ENCODE measurements around the gene CHN1.

CHN1 gene

GRCh38 chr2:175009917-175010621, 4.9 kb upstream of the CHN1 start:
- DNase-seq = no peak

GRCh38 chr2:175008801-175009495, 3.8 kb upstream of the CHN1 start:
- DNase-seq = no peak

DNA sequence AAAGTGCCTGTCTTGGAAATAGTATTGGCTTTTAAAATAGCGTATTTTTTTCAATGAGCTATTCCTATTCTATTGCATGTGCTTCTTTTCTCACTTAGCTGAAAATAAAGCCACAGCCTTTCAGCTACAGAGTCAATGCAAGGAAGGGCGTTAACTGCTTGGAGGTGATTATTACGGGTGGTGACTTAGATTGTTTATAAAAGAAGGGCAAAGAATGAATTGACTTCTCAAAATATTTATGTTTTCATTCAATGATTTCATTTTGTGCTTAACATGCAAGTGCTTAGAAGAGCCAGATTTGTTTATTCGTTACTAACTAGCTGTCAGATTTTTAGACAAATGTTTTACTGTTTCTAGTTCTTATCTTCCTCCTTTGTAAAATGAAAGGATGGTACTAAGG, 2.8 kb upstream of the CHN1 start:
- no peak for DNase-seq

- no peak for DNase-seq
Measured at GRCh38 chr2:175007510-175007909, 2.3 kb upstream of the CHN1 start.

- no peak for DNase-seq
Measured at GRCh38 chr2:175006281-175006680, 1.1 kb upstream of the CHN1 start.

DNA sequence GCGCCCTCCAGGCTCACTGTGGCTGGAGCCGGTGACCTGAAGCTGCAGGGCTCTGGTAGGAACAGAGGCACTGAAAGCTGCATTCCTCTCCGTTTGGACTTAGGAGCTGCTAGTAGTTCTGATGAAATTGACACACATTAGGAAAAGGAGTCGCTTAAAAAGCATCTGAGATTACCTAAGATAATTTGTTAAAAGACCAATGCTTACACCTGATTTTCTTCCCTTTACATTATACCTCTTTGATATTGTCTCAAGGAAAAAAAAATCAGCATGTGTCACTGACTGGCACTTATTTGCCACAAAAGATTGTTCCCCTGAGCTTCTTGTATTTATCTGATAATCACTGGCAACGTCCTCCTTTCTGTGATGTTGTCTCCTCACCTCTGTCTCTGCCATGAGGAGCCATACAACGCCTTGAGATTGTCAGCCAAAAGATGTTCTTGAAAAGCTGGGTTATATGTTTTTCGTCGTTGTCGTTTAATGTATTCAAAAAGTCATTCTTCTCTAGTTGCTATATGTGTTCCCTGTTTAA, 618 bp upstream of the CHN1 start:
- DNase-seq = no peak

- no peak for DNase-seq
Measured at GRCh38 chr2:175004730-175004979, 526 bp downstream of the CHN1 start.

GRCh38 chr2:175003875-175004729, 1.1 kb downstream of the CHN1 start:
- no peak for DNase-seq

DNA sequence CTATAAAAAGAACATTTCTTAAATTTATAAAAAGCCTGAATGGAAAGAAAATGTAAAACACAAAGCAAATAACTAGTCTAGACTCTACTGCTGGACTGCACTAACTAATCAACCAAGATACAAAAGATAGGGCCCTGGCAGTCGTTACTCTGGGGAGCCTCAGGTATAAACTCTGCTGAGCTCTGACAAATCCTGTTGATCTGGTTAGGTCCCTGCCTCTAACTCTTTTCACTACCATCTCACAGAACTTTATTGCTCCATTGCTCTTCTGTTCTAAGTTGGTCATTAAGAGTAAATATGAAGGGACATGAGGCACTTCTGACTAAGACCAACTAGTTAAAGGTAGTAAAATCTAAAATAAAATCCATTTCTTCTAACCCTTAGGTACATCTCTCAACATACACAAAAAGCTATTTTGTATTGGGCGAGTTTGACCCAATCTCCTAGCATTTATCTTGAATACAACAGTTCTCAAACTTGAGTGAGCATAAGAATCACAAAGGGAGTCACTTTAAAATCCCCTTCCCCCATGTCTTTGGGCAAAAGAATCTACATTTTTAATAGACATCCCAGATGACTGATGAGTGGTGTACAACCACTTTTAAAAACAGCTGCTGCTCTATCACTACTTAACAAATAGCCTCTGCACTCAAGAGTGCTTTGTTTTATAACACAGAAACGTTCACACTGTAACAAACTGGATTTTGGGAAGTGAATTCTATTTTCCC, 2.5 kb downstream of the CHN1 start:
- no peak for DNase-seq

- no peak for DNase-seq
Measured at GRCh38 chr2:175001566-175001965, 3.6 kb downstream of the CHN1 start.

- no peak for DNase-seq
Measured at GRCh38 chr2:174997110-174997509, 8.1 kb downstream of the CHN1 start.

DNA sequence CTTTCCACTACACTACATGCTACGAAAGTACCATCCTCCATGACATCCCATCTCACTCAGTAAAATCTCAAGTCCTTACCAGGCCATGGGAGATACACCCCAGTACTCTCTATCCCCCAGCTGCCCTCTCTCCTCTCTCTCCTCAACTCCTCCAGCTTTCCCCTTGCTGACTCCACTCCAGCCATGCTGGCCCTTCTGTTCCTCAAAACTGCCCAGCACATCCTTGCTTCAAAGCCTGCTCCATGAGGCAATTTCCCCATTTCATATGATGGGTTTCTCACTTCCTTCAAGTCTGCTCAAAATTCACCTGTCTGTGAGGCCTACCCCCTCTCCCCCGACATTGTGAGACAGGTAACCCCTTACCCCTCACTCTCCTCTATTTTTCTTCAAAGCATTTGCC, 8.6 kb downstream of the CHN1 start:
- no peak for DNase-seq

- DNase-seq = no peak
Measured at GRCh38 chr2:174994381-174994780, 10.8 kb downstream of the CHN1 start.

DNA sequence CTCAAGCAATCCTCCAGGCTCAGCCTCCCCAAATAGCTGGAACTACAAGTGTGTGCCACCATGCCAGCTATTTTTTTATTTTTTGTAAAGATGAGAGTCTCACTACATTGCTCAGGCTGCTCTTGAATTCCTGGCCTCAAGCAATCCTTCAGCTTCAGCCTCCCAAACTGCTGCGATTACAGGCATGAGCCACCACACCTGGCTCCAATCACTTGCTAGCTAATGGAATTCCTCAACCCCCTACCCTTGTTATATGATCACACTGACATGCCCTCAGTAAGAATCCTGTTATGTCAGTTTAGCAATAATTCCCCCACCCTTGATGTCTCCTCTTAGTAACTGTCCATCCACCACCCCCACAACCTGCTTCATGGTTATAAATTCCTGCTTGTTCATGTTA, 12.3 kb downstream of the CHN1 start:
- no peak for DNase-seq

- no peak for DNase-seq
Measured at GRCh38 chr2:174985614-174986013, 19.6 kb downstream of the CHN1 start.

- DNase-seq = no peak
Measured at GRCh38 chr2:174984561-174984960, 20.6 kb downstream of the CHN1 start.

- DNase-seq = no peak
Measured at GRCh38 chr2:174981331-174981730, 23.9 kb downstream of the CHN1 start.

GRCh38 chr2:174979996-174980395, 25.2 kb downstream of the CHN1 start:
- no peak for DNase-seq

DNA sequence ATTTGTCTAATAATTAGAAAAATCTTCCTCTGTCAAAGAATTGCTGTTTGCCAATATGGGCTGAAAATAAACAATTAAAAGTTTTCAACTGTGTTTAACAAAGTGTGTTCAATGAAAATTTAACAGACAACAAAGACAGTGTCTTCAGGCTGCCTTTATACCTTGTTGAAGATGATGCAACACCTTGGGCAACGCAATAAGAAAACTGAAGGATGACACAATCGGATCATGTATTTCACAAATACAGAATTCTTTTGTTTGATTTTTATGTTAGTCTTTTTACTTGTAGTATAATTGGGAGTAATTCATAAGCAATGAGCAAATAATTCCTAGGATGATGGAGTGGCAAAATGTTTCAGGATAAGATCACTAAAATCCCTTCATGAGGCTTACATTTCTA, 27.8 kb downstream of the CHN1 start:
- no peak for DNase-seq

DNA sequence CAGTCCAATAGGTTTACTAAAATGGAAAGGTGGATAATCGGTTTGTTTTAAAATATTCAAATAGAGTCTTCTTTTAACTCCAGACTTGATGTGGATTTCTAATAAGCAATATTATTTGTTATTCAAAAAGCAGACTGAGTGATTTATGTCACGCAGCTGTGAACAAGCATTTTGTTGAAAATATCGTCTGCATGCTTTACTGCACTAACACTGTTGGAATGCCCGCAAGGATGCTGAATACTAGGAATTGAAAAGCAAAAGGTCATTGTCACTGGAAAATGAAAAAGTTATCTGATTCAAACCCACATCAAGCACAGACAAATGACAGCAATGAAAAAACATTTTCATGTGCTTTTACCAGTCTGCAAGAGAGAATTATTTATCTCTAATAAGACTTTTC, 31.1 kb downstream of the CHN1 start:
- DNase-seq = no peak

GRCh38 chr2:174972924-174973323, 32.3 kb downstream of the CHN1 start:
- no peak for DNase-seq

DNA sequence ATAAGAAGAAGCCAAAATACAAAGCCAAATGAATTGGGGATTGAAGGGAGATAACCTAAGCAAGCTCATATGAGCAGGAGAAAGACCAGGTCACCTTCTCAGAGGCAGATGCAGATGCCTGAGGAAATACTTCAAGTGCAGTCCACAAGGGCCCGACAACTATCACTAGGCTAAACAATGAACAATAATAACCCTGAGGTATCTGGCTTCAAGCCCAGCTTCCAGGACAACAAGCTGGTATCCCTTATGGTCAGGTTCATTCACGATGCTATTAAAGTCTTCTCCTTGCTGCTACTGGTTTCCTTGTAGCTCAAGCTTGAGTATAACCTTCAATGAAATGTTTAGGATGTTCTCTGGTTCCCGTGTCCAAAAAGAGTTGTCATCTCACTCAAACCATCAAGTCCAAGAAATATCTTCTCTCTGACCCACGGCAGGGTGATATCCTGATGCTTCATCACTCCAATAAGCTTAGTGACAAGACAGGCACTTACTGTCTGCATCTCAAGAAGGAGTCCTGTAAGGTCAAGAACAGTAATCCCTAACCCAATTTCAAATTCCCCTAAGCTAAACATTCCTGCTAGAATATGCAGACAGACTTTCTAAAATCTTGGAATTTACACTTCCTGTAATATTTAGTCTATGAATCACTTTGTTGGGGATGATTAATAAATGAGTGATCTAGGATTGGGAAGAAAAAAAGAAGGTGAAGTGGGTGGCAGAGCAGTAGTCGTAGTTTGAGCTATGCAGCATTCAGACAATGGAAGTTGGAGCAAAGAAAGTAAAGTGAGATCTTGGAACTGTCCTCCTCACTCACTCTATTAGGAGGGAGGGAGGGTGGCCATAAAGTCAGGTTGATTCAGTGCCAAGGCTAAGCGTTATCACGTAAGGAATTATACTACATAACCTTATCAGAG, 33.1 kb downstream of the CHN1 start:
- no peak for DNase-seq
